Measurements from ENCODE around the gene C21orf58. TPM values are rescaled to one million over a fixed set of nuclear protein-coding genes. Genes with fewer than 3 reads are reported as not detected.
"Not testable (repeated sequence)": the region's sequence is repeated elsewhere in the genome, so short reads cannot be mapped to it uniquely, and the experiment has no call there.

C21orf58 gene
- polyA plus RNA-seq, 4 donors = 0.54 to 9.1 (median 3.3) TPM

- no peak for DNase-seq
- Histone ChIP-seq H3K27me3 (ENCODE audit: control insufficient read depth in 3 of 3, insufficient read depth in 3 of 3, low read length in 3 of 3) (no peaks in the 10 kb centered on the region), H3K36me3 (ENCODE audit: control insufficient read depth in 3 of 3, insufficient read depth in 2 of 3, low read depth in 1 of 3, low read length in 3 of 3) (peaks cover 0 to 38% (median 0%) of the 10 kb centered on the region in 3 donors), H3K9me3 (ENCODE audit: control insufficient read depth in 2 of 2, insufficient read depth in 1 of 2, low read depth in 1 of 2, low read length in 1 of 2) (no peaks in the 10 kb centered on the region), H3K4me3 (ENCODE audit: low read depth in 1 of 3, low read length in 3 of 3) (no peak overlapping the region), H3K4me1 (ENCODE audit: control insufficient read depth in 3 of 3, insufficient read depth in 2 of 3, low read depth in 1 of 3, low read length in 2 of 3) (peaks cover 0 to 11% (median 0%) of the 10 kb centered on the region in 3 donors), H3K27ac (ENCODE audit: low read depth in 1 of 3, low read length in 2 of 3) (no peak overlapping the region)
- WGBS, 3 donors = 94 to 96% (median 95%) methylated on average over 14 of the region's 14 CpGs
- no peak for FAIRE-seq
Observed at GRCh38 chr21:46316708-46317324, 6.9 kb downstream of the C21orf58 start.

DNA sequence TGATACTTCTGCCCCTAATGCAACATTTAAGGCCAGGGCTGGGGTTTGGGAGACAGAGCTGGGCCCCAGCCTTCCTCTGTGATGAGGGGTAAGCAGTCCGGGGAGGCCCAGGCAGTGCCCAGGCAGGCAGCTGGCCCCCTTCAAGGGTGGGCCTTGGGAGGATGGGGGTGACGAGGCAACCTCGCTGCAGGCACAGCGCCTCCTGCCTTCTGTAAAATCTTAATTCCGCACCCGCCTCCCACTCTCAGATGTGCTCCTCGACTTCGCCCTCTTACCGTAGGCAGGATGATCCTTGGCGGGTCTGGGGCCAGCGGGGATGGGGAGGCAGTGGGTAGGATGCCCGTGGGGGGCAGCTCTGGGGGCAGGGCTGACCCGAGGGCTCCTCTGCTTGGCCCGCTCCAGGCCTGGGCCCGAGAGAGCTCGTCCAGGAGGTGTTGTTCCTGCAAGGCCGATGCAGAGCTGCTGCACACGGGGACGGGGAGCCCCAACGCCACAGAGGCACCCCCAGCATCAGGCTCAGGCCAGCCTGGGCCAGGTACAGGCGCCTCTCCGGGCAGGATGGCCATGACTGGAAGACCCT lies 9.1 kb downstream of the C21orf58 start:
- no peak overlapping the region for H3K4me3 ChIP-seq (ENCODE audit: low read depth in 1 of 3, low read length in 3 of 3)
- WGBS, 3 donors = 96 to 97% (median 97%) methylated on average over 21 to 22 of the region's 22 CpGs
- no peaks in the 10 kb centered on the region for H3K27me3 ChIP-seq (ENCODE audit: control insufficient read depth in 3 of 3, insufficient read depth in 3 of 3, low read length in 3 of 3)
- no peak overlapping the region for H3K27ac ChIP-seq (ENCODE audit: low read depth in 1 of 3, low read length in 2 of 3)
- peaks cover 0 to 39% (median 0%) of the 10 kb centered on the region in 3 donors for H3K36me3 ChIP-seq (ENCODE audit: control insufficient read depth in 3 of 3, insufficient read depth in 2 of 3, low read depth in 1 of 3, low read length in 3 of 3)
- FAIRE-seq = no peak
- DNase-seq = no peak
- no peaks in the 10 kb centered on the region for H3K9me3 ChIP-seq (ENCODE audit: control insufficient read depth in 2 of 2, insufficient read depth in 1 of 2, low read depth in 1 of 2, low read length in 1 of 2)
- H3K4me1 ChIP-seq (ENCODE audit: control insufficient read depth in 3 of 3, insufficient read depth in 2 of 3, low read depth in 1 of 3, low read length in 2 of 3) = peaks cover 0 to 11% (median 0%) of the 10 kb centered on the region in 3 donors

DNA sequence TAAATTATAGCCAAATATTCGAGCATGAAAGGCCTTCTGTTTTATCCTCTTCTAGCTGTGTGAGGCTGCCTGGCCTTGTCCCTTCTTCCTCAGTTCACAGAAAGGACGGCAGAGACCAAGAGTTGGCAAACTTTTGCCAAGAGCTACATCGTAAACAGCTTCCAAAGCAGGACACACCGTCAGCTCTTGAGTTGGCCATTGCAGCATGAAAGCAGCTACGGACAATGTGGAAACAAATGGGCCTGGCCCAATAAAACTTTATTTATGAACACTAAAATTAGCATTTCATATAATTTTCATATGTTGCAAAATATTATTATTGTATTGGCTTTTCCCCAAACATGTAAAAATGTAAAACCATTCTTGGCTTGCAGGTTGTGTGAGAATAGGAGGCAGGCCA lies 10.7 kb downstream of the C21orf58 start:
- Histone ChIP-seq H3K4me3 (ENCODE audit: low read depth in 1 of 3, low read length in 3 of 3) (no peak overlapping the region), H3K9me3 (ENCODE audit: control insufficient read depth in 2 of 2, insufficient read depth in 1 of 2, low read depth in 1 of 2, low read length in 1 of 2) (no peaks in the 10 kb centered on the region), H3K27me3 (ENCODE audit: control insufficient read depth in 3 of 3, insufficient read depth in 3 of 3, low read length in 3 of 3) (no peaks in the 10 kb centered on the region), H3K27ac (ENCODE audit: low read depth in 1 of 3, low read length in 2 of 3) (no peak overlapping the region), H3K4me1 (ENCODE audit: control insufficient read depth in 3 of 3, insufficient read depth in 2 of 3, low read depth in 1 of 3, low read length in 2 of 3) (peaks cover 0 to 3% (median 0%) of the 10 kb centered on the region in 3 donors), H3K36me3 (ENCODE audit: control insufficient read depth in 3 of 3, insufficient read depth in 2 of 3, low read depth in 1 of 3, low read length in 3 of 3) (peaks cover 0 to 39% (median 0%) of the 10 kb centered on the region in 3 donors)
- WGBS, 3 donors = 94 to 95% (median 94%) methylated on average over 5 of the region's 5 CpGs
- no peak for FAIRE-seq
- DNase-seq = no peak

DNA sequence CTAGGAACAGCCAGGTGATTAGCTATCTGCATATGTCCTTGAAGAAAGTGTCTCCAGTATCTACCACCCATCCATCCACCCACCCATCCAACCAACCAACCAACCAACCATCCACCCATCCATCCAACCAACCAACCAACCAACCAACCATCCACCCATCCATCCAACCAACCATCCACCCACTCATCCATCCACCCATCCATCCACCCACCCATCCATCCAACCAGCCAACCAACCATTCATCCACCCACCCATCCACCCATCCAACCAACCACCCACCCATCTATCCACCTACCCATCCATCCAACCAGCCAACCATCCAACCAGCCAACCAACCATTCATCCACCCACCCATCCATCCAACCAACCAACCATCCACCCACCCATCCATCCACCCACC lies 12.1 kb downstream of the C21orf58 start:
- Histone ChIP-seq H3K9me3 (ENCODE audit: control insufficient read depth in 2 of 2, insufficient read depth in 1 of 2, low read depth in 1 of 2, low read length in 1 of 2) (no peaks in the 10 kb centered on the region), H3K27me3 (ENCODE audit: control insufficient read depth in 3 of 3, insufficient read depth in 3 of 3, low read length in 3 of 3) (no peaks in the 10 kb centered on the region), H3K27ac (ENCODE audit: low read depth in 1 of 3, low read length in 2 of 3) (no peak overlapping the region), H3K4me3 (ENCODE audit: low read depth in 1 of 3, low read length in 3 of 3) (no peak overlapping the region), H3K36me3 (ENCODE audit: control insufficient read depth in 3 of 3, insufficient read depth in 2 of 3, low read depth in 1 of 3, low read length in 3 of 3) (peaks cover 0 to 28% (median 0%) of the 10 kb centered on the region in 3 donors), H3K4me1 (ENCODE audit: control insufficient read depth in 3 of 3, insufficient read depth in 2 of 3, low read depth in 1 of 3, low read length in 2 of 3) (no peaks in the 10 kb centered on the region)
- no peak for FAIRE-seq
- DNase-seq = no peak

DNA sequence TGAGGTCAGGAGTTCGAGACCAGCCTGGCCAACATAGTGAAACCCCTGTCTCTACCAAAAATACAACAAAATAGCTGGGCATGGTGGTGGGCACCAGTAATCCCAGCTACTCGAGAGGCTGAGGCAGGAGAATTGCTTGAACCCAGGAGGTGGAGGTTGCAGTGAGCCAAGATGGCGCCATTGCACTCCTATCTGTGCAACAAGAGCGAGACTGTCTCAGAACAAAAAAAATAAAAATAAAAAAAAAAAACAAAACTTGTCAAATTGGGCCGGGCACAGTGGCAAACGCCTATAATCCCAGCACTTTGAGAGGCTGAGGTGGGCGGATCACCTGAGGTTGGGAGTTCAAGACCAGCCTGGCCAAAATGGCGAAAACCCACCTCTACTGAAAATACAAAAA lies 13.4 kb downstream of the C21orf58 start:
- FAIRE-seq; H3K4me3 ChIP-seq (ENCODE audit: low read depth in 1 of 3, low read length in 3 of 3); H3K9me3 ChIP-seq (ENCODE audit: control insufficient read depth in 2 of 2, insufficient read depth in 1 of 2, low read depth in 1 of 2, low read length in 1 of 2); DNase-seq; H3K27ac ChIP-seq (ENCODE audit: low read depth in 1 of 3, low read length in 2 of 3); H3K27me3 ChIP-seq (ENCODE audit: control insufficient read depth in 3 of 3, insufficient read depth in 3 of 3, low read length in 3 of 3); H3K4me1 ChIP-seq (ENCODE audit: control insufficient read depth in 3 of 3, insufficient read depth in 2 of 3, low read depth in 1 of 3, low read length in 2 of 3): not testable (repeated sequence)
- WGBS, 3 donors = 98 to 99% (median 98%) methylated on average over 8 of the region's 8 CpGs
- H3K36me3 ChIP-seq (ENCODE audit: control insufficient read depth in 3 of 3, insufficient read depth in 2 of 3, low read depth in 1 of 3, low read length in 3 of 3) = peaks cover 0 to 21% (median 0%) of the 10 kb centered on the region in 3 donors

DNA sequence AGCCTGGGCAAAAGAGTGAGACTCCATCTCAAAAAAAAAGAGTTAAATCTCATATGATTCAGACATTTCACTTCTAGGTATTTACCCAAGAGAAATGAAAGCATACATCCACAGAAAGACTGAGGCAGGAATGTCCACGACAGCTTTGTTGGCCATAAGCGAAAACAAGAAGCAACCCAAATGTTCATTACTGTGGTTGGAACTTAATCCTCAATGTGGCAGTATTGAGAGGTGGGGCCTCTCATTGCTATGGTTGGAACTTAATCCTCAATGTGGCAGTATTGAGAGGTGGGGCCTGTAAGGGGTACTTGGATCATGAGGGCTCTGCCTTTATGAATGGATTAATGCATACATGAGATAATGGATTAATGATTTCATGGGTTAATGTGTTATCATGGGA lies 15.2 kb downstream of the C21orf58 start:
- no peak for DNase-seq
- WGBS, 3 donors = 88 to 96% (median 91%) methylated on average over 2 of the region's 2 CpGs
- Histone ChIP-seq H3K9me3 (ENCODE audit: control insufficient read depth in 2 of 2, insufficient read depth in 1 of 2, low read depth in 1 of 2, low read length in 1 of 2) (no peaks in the 10 kb centered on the region), H3K4me3 (ENCODE audit: low read depth in 1 of 3, low read length in 3 of 3) (no peak overlapping the region), H3K27me3 (ENCODE audit: control insufficient read depth in 3 of 3, insufficient read depth in 3 of 3, low read length in 3 of 3) (no peaks in the 10 kb centered on the region), H3K27ac (ENCODE audit: low read depth in 1 of 3, low read length in 2 of 3) (no peak overlapping the region), H3K36me3 (ENCODE audit: control insufficient read depth in 3 of 3, insufficient read depth in 2 of 3, low read depth in 1 of 3, low read length in 3 of 3) (peaks cover 0 to 9% (median 0%) of the 10 kb centered on the region in 3 donors), H3K4me1 (ENCODE audit: control insufficient read depth in 3 of 3, insufficient read depth in 2 of 3, low read depth in 1 of 3, low read length in 2 of 3) (no peaks in the 10 kb centered on the region)
- no peak for FAIRE-seq

GRCh38 chr21:46307625-46308024 lies 16.0 kb downstream of the C21orf58 start:
- DNase-seq (no peak), FAIRE-seq (no peak)
- Histone ChIP-seq H3K4me1 (ENCODE audit: control insufficient read depth in 3 of 3, insufficient read depth in 2 of 3, low read depth in 1 of 3, low read length in 2 of 3) (no peaks in the 10 kb centered on the region), H3K4me3 (ENCODE audit: low read depth in 1 of 3, low read length in 3 of 3) (no peak overlapping the region), H3K36me3 (ENCODE audit: control insufficient read depth in 3 of 3, insufficient read depth in 2 of 3, low read depth in 1 of 3, low read length in 3 of 3) (peaks cover 0 to 9% (median 0%) of the 10 kb centered on the region in 3 donors), H3K9me3 (ENCODE audit: control insufficient read depth in 2 of 2, insufficient read depth in 1 of 2, low read depth in 1 of 2, low read length in 1 of 2) (no peaks in the 10 kb centered on the region), H3K27me3 (ENCODE audit: control insufficient read depth in 3 of 3, insufficient read depth in 3 of 3, low read length in 3 of 3) (no peaks in the 10 kb centered on the region), H3K27ac (ENCODE audit: low read depth in 1 of 3, low read length in 2 of 3) (no peak overlapping the region)
- WGBS, 3 donors = 64 to 73% (median 71%) methylated on average over 2 of the region's 2 CpGs

DNA sequence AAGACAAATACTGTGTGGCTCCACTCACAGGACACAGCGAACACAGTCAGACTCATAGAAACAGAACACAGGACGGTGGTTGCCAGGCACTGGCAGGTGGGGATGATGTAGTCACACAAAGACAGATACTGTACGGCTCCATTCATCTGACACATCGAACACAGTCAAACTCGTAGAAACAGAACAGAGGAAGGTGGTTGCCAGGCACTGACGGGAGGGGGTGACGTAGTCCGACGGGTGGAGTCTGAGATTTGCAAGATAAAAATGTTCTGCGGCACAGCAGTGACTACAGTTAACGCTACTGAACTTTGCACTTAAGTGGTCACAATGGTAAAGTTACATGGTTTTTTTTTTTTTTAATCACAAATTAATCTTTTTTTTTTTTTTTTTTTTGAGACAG lies 18.7 kb downstream of the C21orf58 start:
- DNase-seq (peak; percentile 27 to 69), FAIRE-seq (no peak)
- Histone ChIP-seq H3K27me3 (ENCODE audit: control insufficient read depth in 3 of 3, insufficient read depth in 3 of 3, low read length in 3 of 3) (no peaks in the 10 kb centered on the region), H3K4me1 (ENCODE audit: control insufficient read depth in 3 of 3, insufficient read depth in 2 of 3, low read depth in 1 of 3, low read length in 2 of 3) (no peaks in the 10 kb centered on the region), H3K9me3 (ENCODE audit: control insufficient read depth in 2 of 2, insufficient read depth in 1 of 2, low read depth in 1 of 2, low read length in 1 of 2) (no peaks in the 10 kb centered on the region), H3K4me3 (ENCODE audit: low read depth in 1 of 3, low read length in 3 of 3) (no peak overlapping the region), H3K27ac (ENCODE audit: low read depth in 1 of 3, low read length in 2 of 3) (no peak overlapping the region), H3K36me3 (ENCODE audit: control insufficient read depth in 3 of 3, insufficient read depth in 2 of 3, low read depth in 1 of 3, low read length in 3 of 3) (peaks cover 0 to 27% (median 0%) of the 10 kb centered on the region in 3 donors)
- 78 to 88% (median 83%) methylated on average over 11 of the region's 11 CpGs for WGBS, 3 donors

DNA sequence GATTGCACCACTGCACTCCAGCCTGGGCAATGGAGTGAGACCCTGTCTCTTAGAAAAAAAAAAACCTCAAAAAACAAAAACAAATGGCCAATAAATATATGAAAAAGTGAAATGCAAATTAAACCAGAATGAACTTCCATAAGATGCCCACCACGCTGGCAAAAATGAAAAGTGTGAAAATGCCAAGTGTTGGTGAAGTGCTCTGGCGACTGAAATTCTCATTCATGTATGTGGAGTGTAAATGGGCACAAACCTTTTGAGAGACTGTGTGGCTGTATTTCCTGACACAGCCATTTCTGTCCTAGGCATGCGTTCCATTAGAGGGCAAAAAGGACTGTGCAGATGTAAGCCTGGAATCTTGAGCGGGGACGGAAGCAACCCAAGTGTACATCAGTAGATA lies 19.2 kb downstream of the C21orf58 start:
- DNase-seq = no peak
- Histone ChIP-seq H3K4me1 (ENCODE audit: control insufficient read depth in 3 of 3, insufficient read depth in 2 of 3, low read depth in 1 of 3, low read length in 2 of 3) (no peaks in the 10 kb centered on the region), H3K27ac (ENCODE audit: low read depth in 1 of 3, low read length in 2 of 3) (no peak overlapping the region), H3K4me3 (ENCODE audit: low read depth in 1 of 3, low read length in 3 of 3) (no peak overlapping the region), H3K9me3 (ENCODE audit: control insufficient read depth in 2 of 2, insufficient read depth in 1 of 2, low read depth in 1 of 2, low read length in 1 of 2) (no peaks in the 10 kb centered on the region), H3K27me3 (ENCODE audit: control insufficient read depth in 3 of 3, insufficient read depth in 3 of 3, low read length in 3 of 3) (no peaks in the 10 kb centered on the region), H3K36me3 (ENCODE audit: control insufficient read depth in 3 of 3, insufficient read depth in 2 of 3, low read depth in 1 of 3, low read length in 3 of 3) (peaks cover 0 to 30% (median 0%) of the 10 kb centered on the region in 3 donors)
- no peak for FAIRE-seq
- whole genome bisulfite sequencing, 3 donors = 89 to 93% (median 89%) methylated on average over 5 of the region's 5 CpGs

All from small intestine (tissue), 7 donors.